Ovary (tissue), 3 donors: Measurements from ENCODE around the gene CACHD1.

Experiments used
- POLR2A ChIP-seq: fragments of 450-650 bp; IDR thresholded peaks from one replicate; pipeline ENCODE4 v1.6.1; 2017; ENCODE audit warnings: antibody characterized with exemption, mild to moderate bottlenecking, moderate library complexity
- TF ChIP-seq, protein P1 (sequence below), 3 donors: fragments of 450-650 bp in 2 of 3; fragments of 200-600 bp in 1 of 3; IDR thresholded peaks; one replicate each; pipeline versions ENCODE4 v1.5.1 to v1.8.0; 2016 to 2022; ENCODE audit warnings: antibody characterized with exemption in 3 of 3, mild to moderate bottlenecking in 1 of 3
- donor health status: DM: no; HTN: no; CAD: no.

- TF ChIP-seq, protein P1, sequence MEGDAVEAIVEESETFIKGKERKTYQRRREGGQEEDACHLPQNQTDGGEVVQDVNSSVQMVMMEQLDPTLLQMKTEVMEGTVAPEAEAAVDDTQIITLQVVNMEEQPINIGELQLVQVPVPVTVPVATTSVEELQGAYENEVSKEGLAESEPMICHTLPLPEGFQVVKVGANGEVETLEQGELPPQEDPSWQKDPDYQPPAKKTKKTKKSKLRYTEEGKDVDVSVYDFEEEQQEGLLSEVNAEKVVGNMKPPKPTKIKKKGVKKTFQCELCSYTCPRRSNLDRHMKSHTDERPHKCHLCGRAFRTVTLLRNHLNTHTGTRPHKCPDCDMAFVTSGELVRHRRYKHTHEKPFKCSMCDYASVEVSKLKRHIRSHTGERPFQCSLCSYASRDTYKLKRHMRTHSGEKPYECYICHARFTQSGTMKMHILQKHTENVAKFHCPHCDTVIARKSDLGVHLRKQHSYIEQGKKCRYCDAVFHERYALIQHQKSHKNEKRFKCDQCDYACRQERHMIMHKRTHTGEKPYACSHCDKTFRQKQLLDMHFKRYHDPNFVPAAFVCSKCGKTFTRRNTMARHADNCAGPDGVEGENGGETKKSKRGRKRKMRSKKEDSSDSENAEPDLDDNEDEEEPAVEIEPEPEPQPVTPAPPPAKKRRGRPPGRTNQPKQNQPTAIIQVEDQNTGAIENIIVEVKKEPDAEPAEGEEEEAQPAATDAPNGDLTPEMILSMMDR (IDR thresholded peaks at IDR 0.05) = no peak
- no peak for TF ChIP-seq POLR2A
These were observed 80.6 kb downstream of the CACHD1 start for GRCh38 chr1:64550510-64550909.
